Fibroblast of lung (primary cell): ENCODE results near the gene CDH4. TPM values are rescaled to one million over a fixed set of nuclear protein-coding genes. Genes with fewer than 3 reads are reported as not detected.

Experiments used
- DNase-seq, 2 donors: peaks; one replicate each; pipeline versions ENCODE4 v3.0.0 to v3.0.0-alpha.2; 2010; ENCODE audit warnings: low read depth in 2 of 2
- H2AFZ ChIP-seq: 2 replicates; pipeline ENCODE4 v1.5.1; 2012; ENCODE audit warnings: low read length, control low read depth, inconsistent platforms
- H3K27ac ChIP-seq: 2 replicates; pipeline ENCODE4 v1.5.1; 2011; ENCODE audit warnings: low read length, control low read depth; ENCODE audit not compliant: insufficient read depth
- H3K27me3 ChIP-seq: 2 replicates; pipeline ENCODE4 v1.5.1; 2011; ENCODE audit warnings: mild to moderate bottlenecking, low read length; ENCODE audit not compliant: control insufficient read depth, insufficient read depth
- H3K36me3 ChIP-seq: 2 replicates; pipeline ENCODE4 v1.5.1; 2011; ENCODE audit warnings: low read length; ENCODE audit not compliant: control insufficient read depth, insufficient read depth
- H3K4me1 ChIP-seq: 2 replicates; pipeline ENCODE4 v1.5.1; 2011; ENCODE audit warnings: low read length; ENCODE audit not compliant: control insufficient read depth, insufficient read depth; ENCODE audit errors: extremely low read depth
- H3K4me2 ChIP-seq: 2 replicates; pipeline ENCODE4 v1.5.1; 2011; ENCODE audit warnings: low read length, control low read depth; ENCODE audit not compliant: insufficient read depth; ENCODE audit errors: extremely low read depth
- H3K4me3 ChIP-seq, 4 experiments: fragments of 200-600 bp in 1 of 4; sonication (generic) in 1 of 4; replicated peaks in 1 of 4; 2 replicates each; pipeline ENCODE4 v1.5.1; 2011 to 2016; ENCODE audit warnings: low read length in 4 of 4, low read depth in 3 of 4, mild to moderate bottlenecking in 3 of 4, control low read depth in 2 of 4, inconsistent platforms in 1 of 4, mixed read lengths in 1 of 4; ENCODE audit not compliant: insufficient read depth in 1 of 4; ENCODE audit errors: control extremely low read depth in 1 of 4
- H3K79me2 ChIP-seq: 2 replicates; pipeline ENCODE4 v1.5.1; 2012; ENCODE audit warnings: mild to moderate bottlenecking, low read length, inconsistent platforms; ENCODE audit not compliant: control insufficient read depth, insufficient read depth
- H3K9ac ChIP-seq: 2 replicates; pipeline ENCODE4 v1.5.1; 2011; ENCODE audit warnings: mild to moderate bottlenecking, low read length, control low read depth; ENCODE audit not compliant: insufficient read depth
- H3K9me3 ChIP-seq: 2 replicates; pipeline ENCODE4 v1.5.1; 2012; ENCODE audit warnings: low read depth, low read length; ENCODE audit not compliant: control insufficient read depth, insufficient read depth
- H4K20me1 ChIP-seq: 2 replicates; pipeline ENCODE4 v1.5.1; 2011; ENCODE audit warnings: low read length; ENCODE audit not compliant: control insufficient read depth, insufficient read depth; ENCODE audit errors: extremely low read depth
- EZH2 ChIP-seq: IDR thresholded peaks from 2 replicates; pipeline ENCODE4 v1.5.1; 2012; ENCODE audit warnings: low read length, control low read depth, mild to moderate bottlenecking; ENCODE audit errors: missing control alignments
- polyA plus RNA-seq, 2 donors: library from polyadenylated mRNA; depleted of rRNA in 1 of 2; stranded (reverse) in 1 of 2; unstranded in 1 of 2; fragments of >200 nt; gene quantifications; 2 replicates each; pipeline ENCODE4 v1.2.1, GENCODE V29; 2011 to 2012; ENCODE audit warnings: missing spikeins in 1 of 2
- total RNA-seq: library from RNA; depleted of rRNA; stranded (reverse); fragments of >200 nt; gene quantifications from 2 replicates; pipeline ENCODE4 v1.2.1, GENCODE V29; 2014
- TF ChIP-seq, protein P1 (sequence below), 2 donors: IDR thresholded peaks in 1 of 2; conservative IDR thresholded peaks in 1 of 2; 1 replicate in 1 of 2; 2 replicates in 1 of 2; pipeline ENCODE4 v1.5.1; 2011 to 2012; ENCODE audit warnings: low read length in 2 of 2, control low read depth in 1 of 2, inconsistent platforms in 1 of 2, low read depth in 1 of 2, mild to moderate bottlenecking in 1 of 2

CDH4 gene
- total and polyA plus RNA-seq, 2 donors (not counting 1 experiment from before 2014, with no cell fraction given): 4.8 to 6.8 TPM

DNA sequence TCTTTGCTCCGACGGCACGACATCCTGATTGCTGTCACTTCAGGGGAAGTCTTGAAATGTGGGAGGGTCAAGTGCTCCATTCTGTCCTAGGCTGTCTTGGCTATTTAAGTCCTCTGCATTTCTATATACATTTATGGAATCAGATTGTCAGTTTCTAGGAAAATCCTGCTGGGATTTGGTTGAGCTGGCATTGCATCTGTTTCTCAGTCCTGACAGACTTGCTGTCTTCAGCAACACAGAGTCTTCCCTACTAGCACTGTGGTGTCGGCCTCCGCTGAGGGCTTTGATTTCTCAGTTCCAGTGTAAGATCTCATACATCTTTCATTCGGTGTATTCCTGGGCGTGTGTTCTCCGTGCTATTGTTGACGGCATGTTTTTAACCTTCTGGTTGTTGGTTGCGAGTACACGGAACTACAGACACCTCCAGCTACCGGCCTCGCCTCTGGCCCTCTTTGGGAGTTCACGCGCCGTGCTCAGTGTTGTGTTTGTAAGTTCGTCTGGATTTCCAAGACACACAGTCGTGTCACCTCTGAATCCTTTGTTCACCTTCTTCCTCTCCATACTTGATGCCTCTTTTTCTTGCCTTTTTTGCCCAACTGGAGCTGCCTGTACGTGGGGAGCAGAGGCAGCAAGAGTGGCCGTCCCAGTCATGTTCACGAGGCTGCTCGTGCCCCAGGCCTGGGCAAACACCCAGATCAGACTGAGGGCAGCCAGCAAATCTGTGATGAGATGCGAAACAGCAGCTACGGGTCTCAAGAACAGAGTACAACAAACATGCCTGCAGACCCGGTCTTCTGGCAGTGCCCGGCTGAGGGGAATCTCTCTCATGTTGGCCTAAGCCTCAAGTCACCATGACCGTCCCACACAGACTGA, 720.8 kb downstream of the CDH4 start:
- DNase-seq: no peak
- no peaks in the 10 kb centered on the region for H3K4me1 ChIP-seq
- H3K27me3 ChIP-seq: no peaks in the 10 kb centered on the region

DNA sequence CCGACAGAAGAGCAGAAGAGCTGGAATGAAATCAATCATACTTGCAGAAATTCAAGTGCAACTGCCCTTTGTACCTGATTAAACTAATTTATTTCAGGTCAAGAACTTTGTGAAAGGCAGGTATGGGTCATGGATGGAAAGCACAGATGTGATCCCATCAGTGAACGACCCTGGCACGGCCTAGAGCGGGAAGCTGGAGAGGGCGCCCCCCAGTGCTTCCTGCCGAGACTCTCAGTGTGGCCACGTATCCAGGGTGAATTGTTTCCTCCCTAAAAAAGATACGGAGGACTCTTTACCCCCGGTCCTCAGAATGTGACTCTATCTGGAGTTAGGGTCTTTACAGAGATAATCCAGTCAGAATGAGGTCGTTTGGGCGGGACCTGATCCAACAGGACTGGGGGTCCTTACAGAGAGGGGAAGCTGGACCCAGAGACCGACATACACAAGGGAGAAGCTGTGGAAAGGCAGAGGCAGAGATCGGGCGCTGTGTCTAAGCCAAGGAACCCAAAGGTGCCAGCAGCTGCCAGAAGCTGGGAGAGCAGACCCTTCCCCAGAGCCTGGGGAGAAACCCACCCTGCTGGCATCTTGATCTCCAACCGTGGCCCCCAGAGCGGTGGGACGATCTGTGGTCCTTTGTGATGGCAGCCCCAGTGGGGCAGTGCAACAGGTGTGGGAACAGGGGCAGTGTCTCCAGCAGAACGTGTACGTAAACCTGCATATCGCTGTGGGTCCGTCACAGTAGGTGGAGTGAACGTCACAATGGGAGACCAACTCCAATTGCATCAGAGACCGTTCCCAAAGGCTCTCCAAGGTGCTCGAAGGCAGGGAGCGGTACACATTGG, 721.7 kb downstream of the CDH4 start:
- H3K9me3 ChIP-seq: no peaks in the 10 kb centered on the region
- peaks cover 5% of the 10 kb centered on the region for H3K36me3 ChIP-seq
- no peak overlapping the region for H3K27ac ChIP-seq
- no peaks in the 10 kb centered on the region for H3K79me2 ChIP-seq
- no peak overlapping the region for H3K4me2 ChIP-seq
- no peaks in the 10 kb centered on the region for H3K4me1 ChIP-seq
- no peak overlapping the region for H2AFZ ChIP-seq
- no peaks in the 10 kb centered on the region for H3K27me3 ChIP-seq
- TF ChIP-seq, protein P1, sequence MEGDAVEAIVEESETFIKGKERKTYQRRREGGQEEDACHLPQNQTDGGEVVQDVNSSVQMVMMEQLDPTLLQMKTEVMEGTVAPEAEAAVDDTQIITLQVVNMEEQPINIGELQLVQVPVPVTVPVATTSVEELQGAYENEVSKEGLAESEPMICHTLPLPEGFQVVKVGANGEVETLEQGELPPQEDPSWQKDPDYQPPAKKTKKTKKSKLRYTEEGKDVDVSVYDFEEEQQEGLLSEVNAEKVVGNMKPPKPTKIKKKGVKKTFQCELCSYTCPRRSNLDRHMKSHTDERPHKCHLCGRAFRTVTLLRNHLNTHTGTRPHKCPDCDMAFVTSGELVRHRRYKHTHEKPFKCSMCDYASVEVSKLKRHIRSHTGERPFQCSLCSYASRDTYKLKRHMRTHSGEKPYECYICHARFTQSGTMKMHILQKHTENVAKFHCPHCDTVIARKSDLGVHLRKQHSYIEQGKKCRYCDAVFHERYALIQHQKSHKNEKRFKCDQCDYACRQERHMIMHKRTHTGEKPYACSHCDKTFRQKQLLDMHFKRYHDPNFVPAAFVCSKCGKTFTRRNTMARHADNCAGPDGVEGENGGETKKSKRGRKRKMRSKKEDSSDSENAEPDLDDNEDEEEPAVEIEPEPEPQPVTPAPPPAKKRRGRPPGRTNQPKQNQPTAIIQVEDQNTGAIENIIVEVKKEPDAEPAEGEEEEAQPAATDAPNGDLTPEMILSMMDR (conservative IDR thresholded peaks at IDR 0.05 in 1 of 2, IDR thresholded peaks at IDR 0.05 in 1 of 2; ENCODE audit: low read depth in 1 of 2, low read length in 2 of 2): no peak
- TF ChIP-seq EZH2: no peak
- no peak overlapping the region for H3K9ac ChIP-seq
- DNase-seq: no peak
- H4K20me1 ChIP-seq: no peaks in the 10 kb centered on the region
- no peak overlapping the region for H3K4me3 ChIP-seq

More for the DNA sequence above, 720.8 kb downstream of the CDH4 start:
- Histone ChIP-seq H3K9me3 (no peaks in the 10 kb centered on the region), H4K20me1 (no peaks in the 10 kb centered on the region), H3K9ac (no peak overlapping the region), H3K79me2 (no peaks in the 10 kb centered on the region), H2AFZ (no peak overlapping the region), H3K4me2 (no peak overlapping the region), H3K27ac (no peak overlapping the region), H3K36me3 (peaks cover 5% of the 10 kb centered on the region), H3K4me3 (no peak overlapping the region)
- TF ChIP-seq, protein P1 (conservative IDR thresholded peaks at IDR 0.05 in 1 of 2, IDR thresholded peaks at IDR 0.05 in 1 of 2; ENCODE audit: low read depth in 1 of 2, low read length in 2 of 2): no peak
- no peak for TF ChIP-seq EZH2

DNA sequence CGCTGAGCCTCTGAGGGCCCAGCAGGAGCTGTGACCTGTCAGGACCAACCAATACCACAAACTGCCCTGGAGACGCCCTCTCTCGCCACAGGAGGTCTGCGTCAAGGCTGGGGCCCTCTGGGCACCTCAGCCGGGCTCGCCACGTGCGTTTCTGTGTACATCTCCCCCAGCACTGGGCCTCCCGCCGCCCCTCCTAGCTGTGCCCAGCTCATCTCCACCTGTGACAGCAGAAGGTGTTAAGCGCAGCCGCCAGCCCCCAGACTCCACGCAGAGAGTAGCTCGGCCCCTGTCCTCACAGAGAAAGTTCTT, 722.2 kb downstream of the CDH4 start:
- no peaks in the 10 kb centered on the region for H4K20me1 ChIP-seq
- no peak overlapping the region for H3K4me3 ChIP-seq
- TF ChIP-seq, protein P1 (conservative IDR thresholded peaks at IDR 0.05 in 1 of 2, IDR thresholded peaks at IDR 0.05 in 1 of 2; ENCODE audit: low read depth in 1 of 2, low read length in 2 of 2): no peak
- no peak for TF ChIP-seq EZH2
- no peaks in the 10 kb centered on the region for H3K27me3 ChIP-seq
- no peak overlapping the region for H2AFZ ChIP-seq
- no peak overlapping the region for H3K9ac ChIP-seq
- no peak overlapping the region for H3K27ac ChIP-seq
- H3K9me3 ChIP-seq: no peaks in the 10 kb centered on the region
- no peak overlapping the region for H3K4me2 ChIP-seq
- H3K79me2 ChIP-seq: no peaks in the 10 kb centered on the region
- H3K36me3 ChIP-seq: peaks cover 5% of the 10 kb centered on the region
- no peak for DNase-seq
- no peaks in the 10 kb centered on the region for H3K4me1 ChIP-seq
